Rectal smooth muscle tissue (tissue), 1 donor: ENCODE results near the gene PACRG.

Source experiments
- H3K27ac ChIP-seq: one replicate; pipeline ENCODE4 v1.7.0; 2013; ENCODE audit warnings: low read depth, low read length, inconsistent platforms
- H3K27me3 ChIP-seq: one replicate; pipeline ENCODE4 v1.7.0; 2013; ENCODE audit warnings: low read length; ENCODE audit not compliant: control insufficient read depth, insufficient read depth
- H3K36me3 ChIP-seq: one replicate; pipeline ENCODE4 v1.7.0; 2013; ENCODE audit warnings: low read length; ENCODE audit not compliant: control insufficient read depth, insufficient read depth
- H3K4me1 ChIP-seq: one replicate; pipeline ENCODE4 v1.7.0; 2013; ENCODE audit warnings: low read length; ENCODE audit not compliant: control insufficient read depth, insufficient read depth
- H3K4me3 ChIP-seq: one replicate; pipeline ENCODE4 v1.7.0; 2013; ENCODE audit warnings: low read length
- H3K9ac ChIP-seq: one replicate; pipeline ENCODE4 v1.7.0; 2013; ENCODE audit warnings: low read length

Gene PACRG

GRCh38 chr6:162736961-162737360 is 9.2 kb downstream of the PACRG start:
- Histone ChIP-seq H3K27ac (no peak overlapping the region), H3K9ac (no peak overlapping the region), H3K27me3 (no peaks in the 10 kb centered on the region), H3K36me3 (no peaks in the 10 kb centered on the region), H3K4me3 (no peak overlapping the region), H3K4me1 (no peaks in the 10 kb centered on the region)

DNA sequence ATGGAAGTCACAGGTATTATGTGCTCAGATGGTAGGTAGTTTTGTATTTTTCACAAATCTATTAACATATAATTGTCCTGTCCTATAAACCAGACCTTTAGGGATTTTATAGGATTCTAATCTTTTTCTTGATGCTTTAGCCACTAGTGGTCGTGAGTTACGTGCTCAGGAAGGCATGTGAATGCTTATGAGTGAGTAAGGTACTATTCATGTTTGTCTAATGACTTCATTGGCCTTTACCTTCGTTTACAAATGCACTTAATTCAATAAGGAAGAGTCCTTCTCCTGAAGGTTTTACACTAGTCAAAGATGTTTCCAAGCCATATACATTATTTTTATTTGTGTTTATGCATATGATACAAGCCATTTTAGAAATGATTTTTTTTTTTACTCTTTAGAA is 23.0 kb downstream of the PACRG start:
- Histone ChIP-seq H3K27me3 (no peaks in the 10 kb centered on the region), H3K4me3 (no peak overlapping the region), H3K27ac (no peak overlapping the region), H3K4me1 (no peaks in the 10 kb centered on the region), H3K9ac (no peak overlapping the region), H3K36me3 (no peaks in the 10 kb centered on the region)

DNA sequence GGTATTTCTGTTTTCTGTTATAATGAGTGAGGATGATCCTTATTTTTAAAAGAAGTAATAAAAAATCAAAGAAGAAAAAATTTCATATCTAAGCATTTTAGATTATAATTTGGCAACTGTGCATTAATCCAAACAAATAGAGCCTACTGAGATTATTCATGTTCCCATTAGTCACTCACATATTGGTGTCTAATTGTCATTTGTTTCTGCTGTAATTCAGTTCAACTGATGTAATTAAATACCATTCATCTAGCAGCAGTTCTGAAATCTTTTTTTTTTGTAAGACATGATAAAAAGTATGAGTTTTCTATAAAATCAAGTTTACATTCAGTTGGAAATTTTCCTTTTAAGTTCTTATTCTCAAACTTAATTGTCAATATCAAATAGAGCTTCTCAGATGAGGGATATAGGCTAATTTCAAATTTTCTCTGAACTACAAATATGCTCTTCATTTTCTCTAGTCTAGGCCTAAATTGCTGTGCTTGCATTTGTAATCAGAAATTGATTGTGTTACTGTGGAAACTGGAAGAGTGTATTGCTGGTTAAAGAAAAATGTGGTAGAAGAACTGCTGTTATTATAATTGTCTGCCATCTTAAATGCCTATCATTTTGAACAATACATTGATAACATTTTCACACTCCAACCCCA is 23.6 kb downstream of the PACRG start:
- H3K4me1 ChIP-seq = no peaks in the 10 kb centered on the region
- H3K36me3 ChIP-seq = no peaks in the 10 kb centered on the region
- no peak overlapping the region for H3K27ac ChIP-seq
- no peak overlapping the region for H3K4me3 ChIP-seq
- H3K9ac ChIP-seq = no peak overlapping the region
- no peaks in the 10 kb centered on the region for H3K27me3 ChIP-seq

- Histone ChIP-seq H3K4me3 (no peak overlapping the region), H3K9ac (no peak overlapping the region), H3K4me1 (no peaks in the 10 kb centered on the region), H3K27me3 (no peaks in the 10 kb centered on the region), H3K36me3 (no peaks in the 10 kb centered on the region), H3K27ac (no peak overlapping the region)
Measured at GRCh38 chr6:162753775-162754174, 26.0 kb downstream of the PACRG start.

GRCh38 chr6:162770136-162770535 is 42.4 kb downstream of the PACRG start:
- H3K4me1 ChIP-seq = no peaks in the 10 kb centered on the region
- no peak overlapping the region for H3K27ac ChIP-seq
- H3K36me3 ChIP-seq = no peaks in the 10 kb centered on the region
- no peak overlapping the region for H3K9ac ChIP-seq
- no peak overlapping the region for H3K4me3 ChIP-seq
- H3K27me3 ChIP-seq = no peaks in the 10 kb centered on the region

GRCh38 chr6:162770955-162771354 is 43.2 kb downstream of the PACRG start:
- H3K27me3 ChIP-seq = no peaks in the 10 kb centered on the region
- H3K9ac ChIP-seq = no peak overlapping the region
- H3K4me3 ChIP-seq = no peak overlapping the region
- no peaks in the 10 kb centered on the region for H3K4me1 ChIP-seq
- no peaks in the 10 kb centered on the region for H3K36me3 ChIP-seq
- no peak overlapping the region for H3K27ac ChIP-seq

DNA sequence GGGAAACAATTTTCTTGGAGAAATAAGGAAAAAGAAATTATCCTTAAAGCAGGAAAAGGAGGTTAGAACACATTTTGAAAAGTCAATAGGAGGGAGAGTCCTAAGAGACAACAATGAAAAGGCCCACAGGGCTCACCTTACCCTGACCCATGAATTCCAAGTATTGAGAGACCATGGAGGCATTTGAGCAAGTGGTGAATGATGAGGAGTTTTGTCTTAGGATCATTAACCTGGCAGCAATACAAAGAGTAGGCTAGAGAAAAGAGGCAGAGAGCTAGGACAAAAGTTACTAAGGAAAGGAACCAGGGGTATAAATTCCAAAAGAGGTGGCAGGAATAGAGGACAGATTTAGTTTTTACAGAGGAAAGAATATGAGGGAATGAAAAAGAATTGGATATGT is 44.7 kb downstream of the PACRG start:
- no peaks in the 10 kb centered on the region for H3K27me3 ChIP-seq
- no peak overlapping the region for H3K27ac ChIP-seq
- no peaks in the 10 kb centered on the region for H3K4me1 ChIP-seq
- no peaks in the 10 kb centered on the region for H3K36me3 ChIP-seq
- no peak overlapping the region for H3K4me3 ChIP-seq
- no peak overlapping the region for H3K9ac ChIP-seq

- Histone ChIP-seq H3K27ac (no peak overlapping the region), H3K27me3 (no peaks in the 10 kb centered on the region), H3K4me1 (no peaks in the 10 kb centered on the region), H3K36me3 (no peaks in the 10 kb centered on the region), H3K9ac (no peak overlapping the region), H3K4me3 (no peak overlapping the region)
Measured at GRCh38 chr6:162773996-162774395, 46.2 kb downstream of the PACRG start.

GRCh38 chr6:162777091-162777490 is 49.3 kb downstream of the PACRG start:
- Histone ChIP-seq H3K36me3 (no peaks in the 10 kb centered on the region), H3K27ac (no peak overlapping the region), H3K4me1 (no peaks in the 10 kb centered on the region), H3K4me3 (no peak overlapping the region), H3K27me3 (no peaks in the 10 kb centered on the region), H3K9ac (no peak overlapping the region)

- Histone ChIP-seq H3K9ac (no peak overlapping the region), H3K4me3 (no peak overlapping the region), H3K27me3 (no peaks in the 10 kb centered on the region), H3K4me1 (no peaks in the 10 kb centered on the region), H3K36me3 (no peaks in the 10 kb centered on the region), H3K27ac (no peak overlapping the region)
Measured at GRCh38 chr6:162778603-162779002, 50.8 kb downstream of the PACRG start.

GRCh38 chr6:162785632-162786242 is 58.0 kb downstream of the PACRG start:
- Histone ChIP-seq H3K4me3 (no peak overlapping the region), H3K36me3 (no peaks in the 10 kb centered on the region), H3K4me1 (no peaks in the 10 kb centered on the region), H3K27ac (no peak overlapping the region), H3K9ac (no peak overlapping the region), H3K27me3 (no peaks in the 10 kb centered on the region)

- H3K4me1 ChIP-seq = no peaks in the 10 kb centered on the region
- no peak overlapping the region for H3K9ac ChIP-seq
- H3K27ac ChIP-seq = no peak overlapping the region
- no peak overlapping the region for H3K4me3 ChIP-seq
- no peaks in the 10 kb centered on the region for H3K36me3 ChIP-seq
- no peaks in the 10 kb centered on the region for H3K27me3 ChIP-seq
Measured at GRCh38 chr6:162798546-162799266, 70.9 kb downstream of the PACRG start.
